NCI-H446 treated with DMSO at 0.1 percent for 48 hours (cell line): ENCODE results near the gene MSMO1.
"Not testable (repeated sequence)": the region's sequence is repeated elsewhere in the genome, so short reads cannot be mapped to it uniquely, and the experiment has no call there.

Experiments used
- DNase-seq: peaks from one replicate; lab custom pipeline; 2025; lab: John Stamatoyannopoulos, UW

MSMO1 gene

GRCh38 chr4:165324918-165325304 lies 2.6 kb upstream of the MSMO1 start:
- no peak for DNase-seq

- DNase-seq, result no peak
Measured at GRCh38 chr4:165325732-165326512, 1.5 kb upstream of the MSMO1 start.

GRCh38 chr4:165326831-165327210 lies 648 bp upstream of the MSMO1 start:
- DNase-seq, result no peak

- DNase-seq, result no peak
Measured at GRCh38 chr4:165328101-165328425, 594 bp downstream of the MSMO1 start.

- DNase-seq, result no peak
Measured at GRCh38 chr4:165328708-165329107, 1.2 kb downstream of the MSMO1 start.

- no peak for DNase-seq
Measured at GRCh38 chr4:165330071-165330470, 2.6 kb downstream of the MSMO1 start.

- DNase-seq, result no peak
Measured at GRCh38 chr4:165330666-165331065, 3.2 kb downstream of the MSMO1 start.

- DNase-seq, result peak; percentile 25
Measured at GRCh38 chr4:165331359-165331758, 3.9 kb downstream of the MSMO1 start.

GRCh38 chr4:165331823-165332222 lies 4.4 kb downstream of the MSMO1 start:
- no peak for DNase-seq

- no peak for DNase-seq
Measured at GRCh38 chr4:165332502-165332901, 5.0 kb downstream of the MSMO1 start.

- DNase-seq, result no peak
Measured at GRCh38 chr4:165335163-165335703, 7.8 kb downstream of the MSMO1 start.

GRCh38 chr4:165336743-165337142 lies 9.3 kb downstream of the MSMO1 start:
- no peak for DNase-seq

GRCh38 chr4:165342340-165342739 lies 14.9 kb downstream of the MSMO1 start:
- DNase-seq, result not testable (repeated sequence)

- DNase-seq, result no peak
Measured at GRCh38 chr4:165343353-165344191, 16.1 kb downstream of the MSMO1 start.

GRCh38 chr4:165345666-165346417 lies 18.4 kb downstream of the MSMO1 start:
- DNase-seq, result no peak

GRCh38 chr4:165347647-165348569 lies 20.4 kb downstream of the MSMO1 start:
- no peak for DNase-seq

- no peak for DNase-seq
Measured at GRCh38 chr4:165351359-165352130, 24.1 kb downstream of the MSMO1 start.

- DNase-seq, result peak; percentile 74
Measured at GRCh38 chr4:165355900-165356300, 28.4 kb downstream of the MSMO1 start.

- DNase-seq, result no peak
Measured at GRCh38 chr4:165359506-165359905, 32.0 kb downstream of the MSMO1 start.

GRCh38 chr4:165360041-165360695 lies 32.7 kb downstream of the MSMO1 start:
- DNase-seq, result no peak
